Measurements from ENCODE around the gene PPP3R1. TPM values are rescaled to one million over a fixed set of nuclear protein-coding genes. Genes with fewer than 3 reads are reported as not detected.

PPP3R1 gene
- total RNA-seq, 1 experiment from 2014 or later = 74.2 TPM

DNA sequence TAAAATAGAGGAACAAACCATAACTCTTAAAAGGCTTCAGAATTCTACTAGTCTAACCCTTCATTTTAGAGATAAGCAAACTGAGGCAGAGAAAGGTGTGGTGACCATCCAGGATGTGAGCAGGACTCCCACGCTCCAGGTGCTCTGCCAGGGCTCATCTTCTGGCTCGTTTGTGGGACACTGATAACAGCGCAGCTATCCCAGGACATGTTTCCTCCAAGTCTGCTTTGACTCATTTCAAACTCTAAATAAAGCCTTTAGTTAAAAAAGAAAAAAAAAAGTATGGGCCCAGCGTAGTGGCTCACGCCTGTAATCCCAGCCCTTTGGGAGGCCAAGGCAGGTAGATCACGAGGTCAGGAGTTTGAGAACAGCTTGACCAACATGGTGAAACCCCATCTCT is 39.0 kb upstream of the PPP3R1 start:
- H2BK15ac ChIP-seq (ENCODE audit: low read depth, low read length) = no peak overlapping the region
- H3K14ac ChIP-seq (ENCODE audit: insufficient read depth, low read length) = no peak overlapping the region
- H2BK20ac ChIP-seq (ENCODE audit: low read depth, low read length, poor library complexity, severe bottlenecking) = no peak overlapping the region
- Mint-ChIP-seq H3K4me3 (no peak overlapping the region), H3K27ac (no peak overlapping the region), H3K9me3 (no peaks in the 10 kb centered on the region; a peak in 1 of 5 replicates), H3K27me3 (ENCODE audit: low read depth) (no peaks in the 10 kb centered on the region), H3K4me1 (peaks cover 0 to 7% of the 10 kb centered on the region in 2 experiments; a peak in 1 of 4 replicates), H3K36me3 (ENCODE audit: insufficient read depth in 1 of 3, low read depth in 3 of 3) (no peaks in the 10 kb centered on the region)
- no peaks in the 10 kb centered on the region for H4K20me1 ChIP-seq (ENCODE audit: control insufficient read depth, insufficient read depth, insufficient read length)
- no peak overlapping the region for H3K23ac ChIP-seq (ENCODE audit: insufficient read length, low read depth, low read length)
- no peak overlapping the region for H2BK5ac ChIP-seq (ENCODE audit: insufficient read length, low read length)
- no peak overlapping the region for H4K91ac ChIP-seq (ENCODE audit: insufficient read length, low read depth, low read length)
- no peaks in the 10 kb centered on the region for H3K9me3 ChIP-seq (ENCODE audit: control insufficient read depth, low read depth, low read length)
- no peak overlapping the region for H2AFZ ChIP-seq (ENCODE audit: low read length)
- no peak overlapping the region for H2AK5ac ChIP-seq (ENCODE audit: insufficient read length, low read length)
- no peaks in the 10 kb centered on the region for H3K23me2 ChIP-seq (ENCODE audit: insufficient read length, low read depth, low read length, poor library complexity, severe bottlenecking)
- no peak overlapping the region for H3K56ac ChIP-seq (ENCODE audit: insufficient read length, low read depth, low read length)
- H3K4me2 ChIP-seq (ENCODE audit: insufficient read depth, insufficient read length, low read length) = no peak overlapping the region
- no peaks in the 10 kb centered on the region for H3K79me1 ChIP-seq (ENCODE audit: insufficient read depth, low read depth, low read length, poor library complexity, severe bottlenecking)
- no peak overlapping the region for H2BK12ac ChIP-seq (ENCODE audit: insufficient read length, low read depth, low read length)
- H3K79me2 ChIP-seq (ENCODE audit: insufficient read depth, low read length) = no peaks in the 10 kb centered on the region
- no CpG with 5 or more reads among the region's 6 CpGs for WGBS (ENCODE audit: extremely low coverage, insufficient read length, low lambda C conversion rate)
- H3K9ac ChIP-seq (ENCODE audit: extremely low read depth, insufficient read length, low read length) = no peak overlapping the region
- no peak overlapping the region for H4K5ac ChIP-seq (ENCODE audit: insufficient read length, low read depth, low read length)
- H3T11ph ChIP-seq (ENCODE audit: low read length) = no peak overlapping the region
- no peak overlapping the region for H2BK120ac ChIP-seq (ENCODE audit: low read depth, low read length, poor library complexity, severe bottlenecking)
- H4K8ac ChIP-seq (replicated peaks; ENCODE audit: insufficient read length, low read depth, low read length) = no peak overlapping the region
- DNase-seq = no peak
- H3K27me3 ChIP-seq (ENCODE audit: insufficient read depth, low read length) = no peaks in the 10 kb centered on the region
- H3K18ac ChIP-seq (ENCODE audit: insufficient read length, low read depth, low read length) = no peak overlapping the region
- H3K4me1 ChIP-seq (ENCODE audit: insufficient read depth, low read length) = no peaks in the 10 kb centered on the region
- TF ChIP-seq, protein P1, sequence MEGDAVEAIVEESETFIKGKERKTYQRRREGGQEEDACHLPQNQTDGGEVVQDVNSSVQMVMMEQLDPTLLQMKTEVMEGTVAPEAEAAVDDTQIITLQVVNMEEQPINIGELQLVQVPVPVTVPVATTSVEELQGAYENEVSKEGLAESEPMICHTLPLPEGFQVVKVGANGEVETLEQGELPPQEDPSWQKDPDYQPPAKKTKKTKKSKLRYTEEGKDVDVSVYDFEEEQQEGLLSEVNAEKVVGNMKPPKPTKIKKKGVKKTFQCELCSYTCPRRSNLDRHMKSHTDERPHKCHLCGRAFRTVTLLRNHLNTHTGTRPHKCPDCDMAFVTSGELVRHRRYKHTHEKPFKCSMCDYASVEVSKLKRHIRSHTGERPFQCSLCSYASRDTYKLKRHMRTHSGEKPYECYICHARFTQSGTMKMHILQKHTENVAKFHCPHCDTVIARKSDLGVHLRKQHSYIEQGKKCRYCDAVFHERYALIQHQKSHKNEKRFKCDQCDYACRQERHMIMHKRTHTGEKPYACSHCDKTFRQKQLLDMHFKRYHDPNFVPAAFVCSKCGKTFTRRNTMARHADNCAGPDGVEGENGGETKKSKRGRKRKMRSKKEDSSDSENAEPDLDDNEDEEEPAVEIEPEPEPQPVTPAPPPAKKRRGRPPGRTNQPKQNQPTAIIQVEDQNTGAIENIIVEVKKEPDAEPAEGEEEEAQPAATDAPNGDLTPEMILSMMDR (conservative IDR thresholded peaks at IDR 0.05) = no peak
- no peak overlapping the region for H3K4ac ChIP-seq (ENCODE audit: low read depth, low read length)
- no peak overlapping the region for H3K27ac ChIP-seq (ENCODE audit: insufficient read length, low read depth, low read length)

Measured in H9 (cell line).